Measurements from ENCODE around the gene PTPN9.
"Not testable (repeated sequence)": the region's sequence is repeated elsewhere in the genome, so short reads cannot be mapped to it uniquely, and the experiment has no call there.

PTPN9 gene

GRCh38 chr15:75453703-75454470, 125.2 kb downstream of the PTPN9 start:
- peak; percentile 92 to 96 for DNase-seq (ENCODE audit: low read depth in 2 of 2)

GRCh38 chr15:75452865-75453702, 126.0 kb downstream of the PTPN9 start:
- DNase-seq (ENCODE audit: low read depth in 2 of 2) = peak; percentile 69 to 79

GRCh38 chr15:75452364-75452864, 126.7 kb downstream of the PTPN9 start:
- DNase-seq (ENCODE audit: low read depth in 2 of 2) = peak; percentile 67 to 79

- peak; percentile 99 for DNase-seq (ENCODE audit: low read depth in 2 of 2)
Observed at GRCh38 chr15:75451674-75452363, 127.3 kb downstream of the PTPN9 start, which contains the start of gene SIN3A. TSS of gene SIN3A (minus strand) at chr15:75451690. CDS start at chr15:75430375, 21,315 bp downstream.

- DNase-seq (ENCODE audit: low read depth in 2 of 2) = no peak
Observed at GRCh38 chr15:75451202-75451673, 127.9 kb downstream of the PTPN9 start.

GRCh38 chr15:75450307-75451201, 128.6 kb downstream of the PTPN9 start:
- DNase-seq (ENCODE audit: low read depth in 2 of 2) = peak; percentile 96 to 97

- no peak for DNase-seq (ENCODE audit: low read depth in 2 of 2)
Observed at GRCh38 chr15:75449585-75450306, 129.4 kb downstream of the PTPN9 start.

- DNase-seq (ENCODE audit: low read depth in 2 of 2) = not testable (repeated sequence)
Observed at GRCh38 chr15:75448171-75448570, 130.9 kb downstream of the PTPN9 start.

- no peak for DNase-seq (ENCODE audit: low read depth in 2 of 2)
Observed at GRCh38 chr15:75446151-75446550, 133.0 kb downstream of the PTPN9 start.

GRCh38 chr15:75445324-75445723, 133.8 kb downstream of the PTPN9 start:
- DNase-seq (ENCODE audit: low read depth in 2 of 2) = not testable (repeated sequence)

GRCh38 chr15:75443972-75444453, 135.1 kb downstream of the PTPN9 start:
- DNase-seq (ENCODE audit: low read depth in 2 of 2) = not testable (repeated sequence)

GRCh38 chr15:75437721-75438120, 141.4 kb downstream of the PTPN9 start:
- no peak for DNase-seq (ENCODE audit: low read depth in 2 of 2)

GRCh38 chr15:75436881-75437280, 142.2 kb downstream of the PTPN9 start:
- no peak for DNase-seq (ENCODE audit: low read depth in 2 of 2)

GRCh38 chr15:75431682-75432081, 147.4 kb downstream of the PTPN9 start:
- DNase-seq (ENCODE audit: low read depth in 2 of 2) = no peak

GRCh38 chr15:75431270-75431669, 147.8 kb downstream of the PTPN9 start:
- no peak for DNase-seq (ENCODE audit: low read depth in 2 of 2)

GRCh38 chr15:75430259-75430658, 148.9 kb downstream of the PTPN9 start:
- DNase-seq (ENCODE audit: low read depth in 2 of 2) = no peak

- DNase-seq (ENCODE audit: low read depth in 2 of 2) = no peak
Observed at GRCh38 chr15:75428152-75428551, 151.0 kb downstream of the PTPN9 start.

- no peak for DNase-seq (ENCODE audit: low read depth in 2 of 2)
Observed at GRCh38 chr15:75425966-75426500, 153.1 kb downstream of the PTPN9 start.

GRCh38 chr15:75422554-75422953, 156.6 kb downstream of the PTPN9 start:
- DNase-seq (ENCODE audit: low read depth in 2 of 2) = no peak

- no peak for DNase-seq (ENCODE audit: low read depth in 2 of 2)
Observed at GRCh38 chr15:75420698-75421097, 158.4 kb downstream of the PTPN9 start.
